ENCODE measurements around the gene CD19. TPM values are rescaled to one million over a fixed set of nuclear protein-coding genes. Genes with fewer than 3 reads are reported as not detected.
"Not testable (repeated sequence)": the region's sequence is repeated elsewhere in the genome, so short reads cannot be mapped to it uniquely, and the experiment has no call there.

Gene CD19
- total and polyA plus RNA-seq, 11 donors = 0.10 to 0.44 (median 0.22) TPM; not detected in 7

GRCh38 chr16:28886945-28887344 is 44.8 kb upstream of the CD19 start:
- peaks cover 0 to 10% (median 0%) of the 10 kb centered on the region in 9 donors for H3K27me3 ChIP-seq
- no peaks in the 10 kb centered on the region for H3K4me1 ChIP-seq
- ATAC-seq = no peak
- intact Hi-C loops (cut with DNase I) = loop anchor here in 1 of 10 donors (5.0 kb wide), 1 partner anchor 50 kb away; no protein-coding TSS in a partner anchor
- no peaks in the 10 kb centered on the region for H3K36me3 ChIP-seq
- DNase-seq = no peak
- TF ChIP-seq CTCF (IDR thresholded peaks at IDR 0.05) = no peak
- TF ChIP-seq POLR2A (IDR thresholded peaks at IDR 0.05) = no peak
- 46 to 57% (median 50%) methylated on average over 10 of the region's 10 CpGs for WGBS, 4 donors
- H3K4me3 ChIP-seq = no peak overlapping the region
- no peak overlapping the region for H3K27ac ChIP-seq
- no peaks in the 10 kb centered on the region for H3K9me3 ChIP-seq

GRCh38 chr16:28890355-28890754 is 41.4 kb upstream of the CD19 start:
- H3K4me3 ChIP-seq; H3K9me3 ChIP-seq; H3K27me3 ChIP-seq; ATAC-seq; H3K36me3 ChIP-seq; H3K27ac ChIP-seq; intact Hi-C loops (cut with DNase I); DNase-seq; H3K4me1 ChIP-seq: not testable (repeated sequence)
- 89 to 98% (median 96%) methylated on average over 5 of the region's 5 CpGs for WGBS, 4 donors

- DNase-seq (no peak), ATAC-seq (no peak)
- TF ChIP-seq CTCF (IDR thresholded peaks at IDR 0.05) = no peak
- TF ChIP-seq POLR2A (IDR thresholded peaks at IDR 0.05) = no peak
- Histone ChIP-seq H3K36me3 (no peaks in the 10 kb centered on the region), H3K4me1 (no peaks in the 10 kb centered on the region), H3K9me3 (no peaks in the 10 kb centered on the region), H3K4me3 (no peak overlapping the region), H3K27me3 (no peaks in the 10 kb centered on the region), H3K27ac (no peak overlapping the region)
- intact Hi-C loops (cut with DNase I) = no loop called here
- WGBS, 4 donors = 74 to 79% (median 78%) methylated on average over 14 of the region's 14 CpGs
Measured at GRCh38 chr16:28891964-28892890, 39.5 kb upstream of the CD19 start.

GRCh38 chr16:28893291-28893690 is 38.5 kb upstream of the CD19 start:
- no peak for DNase-seq
- intact Hi-C loops (cut with DNase I) = no loop called here
- Histone ChIP-seq H3K36me3 (peaks cover 0 to 1% (median 0%) of the 10 kb centered on the region in 9 donors), H3K4me1 (no peaks in the 10 kb centered on the region), H3K27ac (no peak overlapping the region), H3K27me3 (no peaks in the 10 kb centered on the region), H3K9me3 (no peaks in the 10 kb centered on the region), H3K4me3 (no peak overlapping the region)
- 90 to 97% (median 94%) methylated on average over 4 of the region's 4 CpGs for WGBS, 4 donors
- TF ChIP-seq CTCF (IDR thresholded peaks at IDR 0.05) = no peak
- TF ChIP-seq POLR2A (IDR thresholded peaks at IDR 0.05) = no peak
- no peak for ATAC-seq
